KG1 (cell line): Measurements from ENCODE around the gene INPP5J.
"Not testable (repeated sequence)": the region's sequence is repeated elsewhere in the genome, so short reads cannot be mapped to it uniquely, and the experiment has no call there.

ENCODE experiments used
- DNase-seq: peaks from one replicate; lab custom pipeline; 2025; lab: John Stamatoyannopoulos, UW

Gene INPP5J, protein sequence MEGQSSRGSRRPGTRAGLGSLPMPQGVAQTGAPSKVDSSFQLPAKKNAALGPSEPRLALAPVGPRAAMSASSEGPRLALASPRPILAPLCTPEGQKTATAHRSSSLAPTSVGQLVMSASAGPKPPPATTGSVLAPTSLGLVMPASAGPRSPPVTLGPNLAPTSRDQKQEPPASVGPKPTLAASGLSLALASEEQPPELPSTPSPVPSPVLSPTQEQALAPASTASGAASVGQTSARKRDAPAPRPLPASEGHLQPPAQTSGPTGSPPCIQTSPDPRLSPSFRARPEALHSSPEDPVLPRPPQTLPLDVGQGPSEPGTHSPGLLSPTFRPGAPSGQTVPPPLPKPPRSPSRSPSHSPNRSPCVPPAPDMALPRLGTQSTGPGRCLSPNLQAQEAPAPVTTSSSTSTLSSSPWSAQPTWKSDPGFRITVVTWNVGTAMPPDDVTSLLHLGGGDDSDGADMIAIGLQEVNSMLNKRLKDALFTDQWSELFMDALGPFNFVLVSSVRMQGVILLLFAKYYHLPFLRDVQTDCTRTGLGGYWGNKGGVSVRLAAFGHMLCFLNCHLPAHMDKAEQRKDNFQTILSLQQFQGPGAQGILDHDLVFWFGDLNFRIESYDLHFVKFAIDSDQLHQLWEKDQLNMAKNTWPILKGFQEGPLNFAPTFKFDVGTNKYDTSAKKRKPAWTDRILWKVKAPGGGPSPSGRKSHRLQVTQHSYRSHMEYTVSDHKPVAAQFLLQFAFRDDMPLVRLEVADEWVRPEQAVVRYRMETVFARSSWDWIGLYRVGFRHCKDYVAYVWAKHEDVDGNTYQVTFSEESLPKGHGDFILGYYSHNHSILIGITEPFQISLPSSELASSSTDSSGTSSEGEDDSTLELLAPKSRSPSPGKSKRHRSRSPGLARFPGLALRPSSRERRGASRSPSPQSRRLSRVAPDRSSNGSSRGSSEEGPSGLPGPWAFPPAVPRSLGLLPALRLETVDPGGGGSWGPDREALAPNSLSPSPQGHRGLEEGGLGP

DNA sequence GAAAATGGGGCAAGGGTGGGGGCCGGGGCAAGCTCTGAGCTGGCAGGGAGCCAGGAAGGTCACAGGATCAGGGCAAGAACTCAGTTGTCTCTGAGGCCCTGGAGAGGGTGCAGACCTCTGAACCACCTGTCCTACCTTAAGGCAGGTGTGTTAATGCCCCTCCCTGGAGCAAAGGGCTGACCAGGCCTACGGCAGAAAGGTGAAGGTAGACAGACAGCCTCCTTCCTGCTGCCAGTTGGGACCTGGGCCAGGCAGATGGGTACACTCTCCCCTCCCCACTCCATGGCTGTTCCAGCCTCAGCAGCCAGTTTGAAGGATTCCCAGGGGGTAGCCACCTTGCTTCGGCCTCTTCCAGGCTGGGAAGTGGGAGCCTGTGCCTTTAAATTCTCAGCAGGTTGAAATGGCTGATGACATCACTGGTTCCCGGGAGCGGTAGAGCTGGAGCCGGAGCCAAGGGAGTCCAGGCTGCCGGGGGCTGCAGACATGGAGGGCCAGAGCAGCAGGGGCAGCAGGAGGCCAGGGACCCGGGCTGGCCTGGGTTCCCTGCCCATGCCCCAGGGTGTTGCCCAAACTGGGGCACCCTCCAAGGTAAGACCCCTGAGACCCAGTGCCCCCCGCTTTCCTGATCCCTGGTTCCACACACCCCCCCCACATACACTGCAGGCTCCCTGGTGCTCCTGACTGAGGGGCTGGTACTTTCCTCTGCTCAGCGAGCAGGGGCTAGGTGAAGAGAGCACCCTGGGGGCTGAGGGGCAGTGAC lies at the start of gene INPP5J:
TSS of gene INPP5J (plus strand) at position 435 of the 760 bp plus-strand sequence. CDS start at position 484, 49 bp downstream.
- DNase-seq: no peak

DNA sequence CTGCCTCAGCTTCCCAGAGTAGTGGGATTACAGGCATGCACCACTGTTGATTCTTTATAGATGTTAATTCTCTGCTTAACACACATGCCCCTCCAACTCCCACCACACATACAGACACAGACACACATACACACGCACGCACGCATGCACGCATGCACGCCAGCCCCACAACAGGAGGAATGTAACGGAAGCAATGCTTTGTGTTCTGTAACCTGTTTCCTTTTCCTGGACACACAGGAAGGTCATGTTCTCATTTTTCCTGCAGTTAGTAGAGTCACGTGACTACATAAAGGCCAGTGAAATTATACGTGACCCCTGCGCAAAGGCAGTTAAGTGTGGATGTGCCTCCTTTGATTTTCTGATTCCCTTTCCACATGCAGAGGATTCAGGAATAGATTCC lies 49.6 kb upstream of the INPP5J start:
- DNase-seq: not testable (repeated sequence)

DNA sequence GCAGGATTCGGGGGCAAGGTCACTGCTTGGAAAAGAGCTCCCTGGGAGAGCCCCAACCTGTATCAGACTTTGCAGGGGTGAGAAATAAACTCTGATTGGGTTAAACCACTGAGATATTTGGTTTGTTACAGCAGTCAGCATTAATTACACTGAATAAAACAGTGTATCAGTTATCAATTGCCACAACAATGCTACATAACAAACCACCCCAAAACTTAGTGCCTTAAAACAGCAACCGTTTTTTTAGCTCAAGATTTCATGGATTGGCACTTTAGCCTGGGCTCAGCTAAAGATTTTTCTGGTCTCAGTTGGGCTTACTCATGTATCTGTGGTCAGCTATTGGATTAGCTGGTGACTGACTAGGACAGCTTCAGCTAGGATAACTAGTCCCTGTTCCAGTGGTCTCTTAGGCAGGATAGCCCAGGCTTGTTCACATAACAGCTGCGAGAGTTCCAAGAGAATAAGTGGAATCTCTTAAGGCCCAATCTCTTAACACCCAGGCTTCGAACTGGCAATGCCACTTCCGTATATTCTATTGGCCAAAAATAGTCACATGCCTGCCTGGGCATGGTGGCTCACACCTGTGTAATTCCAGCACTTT lies 49.1 kb upstream of the INPP5J start:
- not testable (repeated sequence) for DNase-seq

DNA sequence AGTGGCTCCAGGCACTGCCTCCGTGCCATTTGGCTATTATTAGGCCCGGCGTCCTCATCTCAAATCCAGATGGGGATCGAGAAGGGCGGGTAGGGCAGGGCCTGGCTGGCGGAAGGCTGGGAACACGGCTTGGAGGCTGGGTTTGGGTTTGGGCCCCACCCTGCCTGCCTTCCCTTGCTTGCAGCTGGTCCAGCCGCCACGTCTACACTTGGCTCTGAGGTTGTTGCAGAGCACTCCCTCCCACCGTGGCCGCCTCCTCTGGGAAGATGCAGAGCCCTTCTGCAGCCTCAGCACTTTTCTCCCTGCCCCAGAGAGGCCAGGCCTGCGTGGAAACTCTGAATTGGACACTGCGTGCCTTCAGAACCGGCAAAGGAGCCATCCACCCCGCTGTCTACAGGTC lies 46.8 kb upstream of the INPP5J start:
- DNase-seq: no peak

DNA sequence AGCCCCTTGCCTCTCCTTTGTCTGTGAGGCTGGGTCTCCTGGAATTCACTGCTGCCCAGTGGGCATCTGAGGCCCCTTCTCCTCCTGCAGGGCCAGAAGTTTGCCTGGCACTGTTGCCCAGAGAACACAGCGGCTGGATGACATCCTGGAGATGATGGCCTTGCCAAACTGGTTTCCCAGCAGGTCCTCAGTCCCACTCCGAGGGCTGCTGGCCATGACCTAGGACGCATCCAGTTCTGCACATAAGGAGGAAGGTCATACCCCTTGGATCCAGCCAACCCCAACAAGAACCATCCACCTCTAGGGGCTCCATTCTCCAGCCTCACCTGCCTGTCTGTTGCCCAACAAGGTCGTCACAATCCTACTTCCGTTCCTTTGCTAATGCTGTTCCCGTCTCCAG lies 45.1 kb upstream of the INPP5J start:
- no peak for DNase-seq

DNA sequence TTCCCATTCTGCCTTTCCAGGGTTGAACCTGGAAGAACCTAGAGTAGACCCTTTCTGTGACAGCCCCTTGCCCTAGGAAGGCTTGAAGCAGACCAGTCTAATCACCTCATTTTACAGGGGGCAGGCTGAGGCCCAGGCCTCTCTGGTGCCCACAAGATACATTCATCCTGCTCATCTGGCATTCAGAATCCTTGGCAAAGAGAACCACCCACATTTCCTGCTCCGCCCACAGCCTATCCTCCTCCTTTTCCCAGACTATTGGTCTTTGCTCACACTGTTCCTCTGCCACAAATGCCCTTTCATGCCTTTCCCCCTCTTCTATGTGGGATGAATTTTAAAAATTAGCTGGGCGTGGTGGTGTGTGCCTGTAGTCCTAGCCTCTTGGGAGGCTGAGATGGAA lies 44.4 kb upstream of the INPP5J start:
- DNase-seq: not testable (repeated sequence)

DNA sequence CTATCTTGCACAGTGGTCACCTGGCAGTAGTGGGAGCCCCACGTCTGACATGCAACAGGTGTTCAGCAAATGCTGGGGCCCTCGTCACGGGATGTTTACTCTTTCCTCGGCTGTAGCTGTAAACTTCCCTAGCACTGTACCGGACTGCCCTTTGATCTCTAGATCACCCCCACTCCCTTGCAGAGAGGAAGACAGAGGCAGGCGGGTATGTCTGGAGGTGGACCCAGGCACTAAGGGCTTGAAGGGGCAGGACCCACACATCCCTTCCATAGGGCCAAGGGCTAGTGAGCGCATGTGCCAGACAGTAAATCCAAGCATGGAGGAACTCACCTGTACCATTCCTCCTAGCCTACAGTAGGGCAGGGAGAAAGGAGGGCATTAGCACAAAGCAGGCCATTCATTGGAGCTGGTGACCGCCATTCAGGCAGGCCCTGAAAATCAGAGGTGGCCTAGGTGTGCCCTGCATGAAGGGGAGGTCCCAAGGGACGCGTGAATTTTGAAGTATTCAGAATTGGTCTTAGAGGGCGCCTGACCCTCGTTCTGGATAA lies 43.6 kb upstream of the INPP5J start:
- DNase-seq: no peak

DNA sequence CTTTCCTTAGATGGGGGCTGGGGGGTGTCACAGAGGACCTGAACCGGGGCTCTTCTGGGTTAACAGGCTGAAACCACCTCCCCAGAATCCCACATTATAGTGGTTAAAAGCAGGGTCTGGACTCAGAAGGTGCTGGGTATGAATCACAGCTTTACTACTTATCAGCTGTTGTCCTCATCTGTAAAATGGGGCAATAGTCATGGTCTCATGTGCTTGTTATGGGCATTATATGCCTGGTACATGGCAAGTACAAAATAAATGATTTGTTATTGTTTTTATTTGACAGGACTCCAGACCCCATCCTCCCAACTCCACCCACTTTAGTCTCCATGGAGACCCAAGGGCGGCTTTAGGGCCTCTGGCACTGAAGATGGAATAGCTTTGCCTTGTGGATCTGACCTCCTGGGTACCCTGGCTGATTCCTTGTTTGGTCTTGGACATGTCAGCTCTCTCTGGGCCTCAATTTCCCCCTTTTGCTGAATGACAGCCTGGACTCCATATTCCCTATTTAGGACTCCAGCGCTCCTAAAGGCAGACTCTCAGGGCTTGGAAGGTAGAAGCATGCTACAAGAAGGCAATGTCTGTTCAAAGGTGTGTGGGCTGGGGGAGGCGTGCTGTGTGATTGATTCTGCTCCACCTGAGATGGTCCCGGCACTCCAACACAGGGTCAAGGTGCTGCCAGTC lies 42.5 kb upstream of the INPP5J start:
- DNase-seq: no peak

DNA sequence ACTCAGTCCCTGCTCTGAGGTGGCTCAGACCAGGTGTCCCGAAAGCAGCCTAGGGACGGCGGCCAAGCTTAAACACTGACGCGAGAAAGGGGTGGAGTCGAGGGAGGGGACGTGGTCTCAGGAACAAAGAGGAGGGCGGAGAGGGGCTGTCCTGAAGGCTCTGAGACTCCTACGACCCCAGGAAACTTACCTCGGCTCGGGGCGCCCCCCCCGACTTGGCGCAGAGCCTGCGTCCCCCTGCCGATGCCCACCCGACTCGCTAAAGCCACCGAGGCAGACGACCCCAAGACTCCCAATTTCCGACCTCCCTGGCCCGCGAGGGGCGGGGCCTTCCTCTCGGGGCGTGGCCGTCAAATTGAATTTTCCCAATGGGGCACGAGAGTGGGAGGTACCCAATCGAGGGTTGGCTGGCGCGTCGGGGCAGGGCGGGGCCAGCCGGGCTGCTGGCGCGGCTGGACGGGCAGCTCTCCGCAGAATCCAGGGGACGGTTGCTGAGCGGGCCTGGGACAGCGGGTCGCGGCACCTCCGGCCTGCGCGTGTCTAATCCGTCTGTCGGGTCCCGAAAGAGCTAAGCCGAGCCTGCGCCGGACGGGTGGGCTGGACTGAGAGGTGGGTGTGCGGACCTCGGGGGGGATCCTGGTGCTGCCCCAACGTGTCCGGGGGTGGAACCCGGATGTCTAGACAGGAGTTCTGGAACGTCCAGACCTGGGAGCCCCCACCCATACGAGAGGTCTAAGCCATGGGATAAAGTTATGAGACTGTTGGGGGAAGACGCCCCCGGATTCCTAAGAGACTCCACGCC lies 41.7 kb upstream of the INPP5J start, which contains the start of gene SMTN:
TSS of gene SMTN (plus strand) at position 471 of the 802 bp plus-strand sequence. CDS start 1,941 bp downstream, outside the sequence.
- DNase-seq: peak; percentile 75

DNA sequence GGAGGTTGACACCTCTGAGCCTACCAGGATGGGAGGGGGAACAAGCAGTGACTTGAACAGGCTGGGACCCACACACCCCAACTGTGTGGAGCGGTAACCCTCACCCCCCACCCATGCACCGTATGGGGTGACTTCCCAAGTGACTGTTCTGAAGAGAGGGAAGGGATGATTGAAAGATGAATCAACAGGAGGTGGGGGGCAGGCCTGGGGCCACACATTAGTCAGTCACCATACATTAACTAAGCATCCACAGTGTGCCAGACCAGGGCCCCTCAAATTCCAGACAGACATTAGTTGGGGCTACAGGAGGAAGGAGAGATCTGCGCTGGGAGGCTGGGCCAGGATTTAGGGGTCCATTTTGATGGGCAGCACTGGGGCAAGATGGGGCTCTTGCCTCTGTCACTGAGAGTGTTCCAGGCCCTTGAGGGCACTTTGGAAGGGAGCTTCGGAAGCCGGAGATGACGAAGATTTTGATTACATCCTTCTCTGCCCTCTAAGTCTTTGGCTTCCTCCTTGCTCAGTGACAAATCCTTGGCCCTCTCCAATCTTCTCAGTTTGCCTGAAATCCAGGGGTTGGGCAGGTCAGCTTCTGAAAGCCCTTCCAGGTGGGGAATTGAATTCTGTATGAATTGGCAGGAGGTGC lies 40.7 kb upstream of the INPP5J start:
- no peak for DNase-seq

DNA sequence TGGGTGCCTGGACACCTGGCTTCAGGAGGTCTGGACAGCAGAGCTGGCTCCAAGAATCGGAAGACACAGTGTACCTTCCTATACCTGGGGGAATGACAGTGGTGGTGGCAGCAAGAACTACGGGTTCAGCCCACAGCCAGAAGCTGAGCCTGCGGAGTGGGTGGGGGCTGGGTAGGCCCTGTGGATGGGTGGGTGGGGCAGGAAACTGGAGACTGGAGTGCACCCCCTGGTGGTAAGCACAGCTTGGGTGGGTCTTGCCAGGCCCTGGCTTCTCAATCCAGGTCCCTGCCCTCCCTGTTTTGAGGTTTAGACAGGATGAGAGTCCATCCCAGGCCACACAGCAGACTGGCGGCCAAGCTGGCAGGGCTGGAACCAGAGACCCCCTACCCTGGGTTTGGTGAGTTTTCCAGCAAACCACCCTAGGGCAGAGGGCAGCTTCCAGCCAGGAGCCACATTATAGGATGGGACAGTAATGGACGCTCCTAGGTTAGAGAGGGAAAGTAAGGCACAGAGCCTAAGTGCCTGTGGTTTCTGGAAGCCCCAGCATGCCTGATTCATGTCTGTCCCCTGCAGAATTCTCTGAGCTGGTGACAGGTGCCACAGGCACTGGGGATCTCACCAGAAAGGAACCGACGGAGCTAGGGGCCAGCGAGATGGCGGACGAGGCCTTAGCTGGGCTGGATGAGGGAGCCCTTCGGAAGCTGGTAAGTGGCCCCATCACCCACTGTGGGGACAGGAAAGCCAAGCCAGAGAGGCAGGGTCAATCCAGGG lies 40.0 kb upstream of the INPP5J start:
- DNase-seq: no peak

DNA sequence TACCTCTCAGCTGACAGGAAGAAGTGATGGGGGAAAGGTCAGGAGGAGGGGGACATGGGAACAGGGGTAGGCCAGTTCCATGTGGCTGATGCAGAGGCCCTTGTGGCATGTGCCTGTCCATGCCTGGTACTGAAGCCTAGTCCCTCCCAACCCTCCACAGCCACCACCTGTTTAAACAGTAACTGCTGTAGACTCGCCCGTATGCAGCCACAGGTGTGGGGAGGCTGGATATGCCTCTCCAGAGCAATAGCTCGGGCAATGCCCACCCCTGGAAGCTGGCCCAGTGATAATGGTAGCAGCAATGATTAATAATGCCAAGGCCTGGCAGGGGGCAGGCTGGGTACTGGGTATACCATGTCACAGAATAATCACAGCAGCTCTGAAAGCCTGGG lies 39.4 kb upstream of the INPP5J start:
- DNase-seq: no peak

DNA sequence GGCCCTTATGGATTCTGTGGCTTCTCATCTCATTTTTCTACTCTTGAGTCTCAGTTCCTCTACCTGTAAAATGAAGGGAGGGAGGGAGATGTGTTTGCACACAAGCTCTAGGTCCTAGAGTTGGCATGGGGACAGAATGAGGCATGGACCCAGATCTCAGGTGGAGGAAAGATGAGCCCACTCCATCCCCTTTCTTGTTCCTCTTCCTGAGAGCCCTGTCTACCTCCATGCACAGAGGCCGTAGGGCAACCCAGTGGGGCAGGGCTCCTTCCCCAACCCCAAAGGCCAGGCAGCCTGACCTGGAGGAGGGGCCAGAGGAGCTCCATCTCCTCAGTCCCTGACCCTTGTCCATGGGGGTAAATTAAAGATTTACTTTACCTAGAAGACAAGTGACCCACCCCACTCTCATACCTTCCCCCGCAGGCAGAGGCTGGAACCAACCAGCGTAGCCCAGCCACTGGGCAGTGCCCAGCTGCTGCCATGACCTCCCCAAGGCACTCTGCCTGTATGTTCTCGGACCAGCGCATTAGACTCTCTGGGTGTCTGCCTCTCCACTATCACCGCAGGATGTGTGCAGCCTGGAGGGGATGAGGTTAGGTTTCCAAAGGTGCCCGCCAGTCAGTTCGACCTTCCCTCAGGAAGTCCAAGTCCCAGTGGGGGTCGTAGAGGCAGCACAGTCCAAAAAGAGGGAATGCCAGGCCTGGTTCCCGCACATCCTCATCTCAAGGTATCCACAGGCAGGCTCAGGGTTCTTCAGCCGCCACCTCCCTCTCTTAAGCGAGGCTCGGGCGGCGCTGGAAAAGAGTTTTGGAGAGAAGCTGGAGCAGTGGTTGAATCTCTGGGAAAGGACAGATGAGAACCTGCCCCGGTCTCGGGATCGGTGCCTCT lies 38.6 kb upstream of the INPP5J start:
- peak; percentile 61 for DNase-seq

DNA sequence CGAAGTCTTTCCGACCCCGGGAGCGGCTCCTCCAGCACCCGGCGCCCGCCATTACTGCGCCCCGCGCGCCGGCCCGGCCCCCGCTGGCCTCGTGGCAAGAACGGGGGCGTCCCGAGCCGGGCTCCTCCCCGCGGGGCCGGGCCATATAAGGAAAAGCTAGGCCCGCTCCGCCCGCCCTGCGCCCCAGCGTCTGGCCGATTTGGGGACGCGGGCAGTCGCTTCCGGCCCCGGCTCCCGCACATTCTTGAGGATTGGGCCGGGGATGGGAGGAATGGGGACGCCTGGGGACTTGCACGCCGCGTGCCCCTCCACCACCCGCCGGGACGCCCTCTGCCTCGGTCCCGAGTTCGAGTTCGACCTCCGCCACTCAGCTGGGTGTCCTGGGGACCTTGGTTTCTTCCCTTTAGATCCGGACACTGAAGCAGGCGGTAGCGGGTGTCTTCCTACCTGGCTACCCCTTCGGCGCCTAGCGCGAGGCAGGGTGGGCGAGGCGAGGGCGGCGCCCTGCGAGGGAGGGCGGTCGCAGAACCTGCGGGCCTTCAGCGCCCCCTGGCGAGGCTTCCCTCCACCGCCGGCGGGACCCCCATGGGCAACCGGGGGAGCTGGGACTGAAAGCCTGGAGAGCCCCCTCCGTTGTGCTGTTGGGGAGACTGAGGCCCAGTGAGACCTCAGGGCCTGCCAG lies 37.8 kb upstream of the INPP5J start:
- peak; percentile 73 for DNase-seq

DNA sequence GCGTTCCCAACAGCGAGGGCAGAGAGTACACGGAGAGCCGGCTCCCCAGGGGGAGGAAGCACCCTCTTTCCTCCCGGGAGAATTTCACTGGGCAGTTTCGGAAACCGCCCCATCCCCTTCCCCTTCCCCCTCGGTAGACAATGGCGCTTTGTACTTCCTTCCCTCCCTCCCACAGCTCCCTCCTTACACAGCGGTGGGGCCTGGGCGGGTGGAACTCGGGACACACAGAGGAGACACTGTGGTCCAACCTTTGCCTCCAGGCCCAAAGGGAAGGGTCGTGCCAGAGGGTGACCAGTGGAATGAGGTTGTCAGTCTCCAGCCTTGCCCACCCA lies 37.3 kb upstream of the INPP5J start:
- DNase-seq: no peak

DNA sequence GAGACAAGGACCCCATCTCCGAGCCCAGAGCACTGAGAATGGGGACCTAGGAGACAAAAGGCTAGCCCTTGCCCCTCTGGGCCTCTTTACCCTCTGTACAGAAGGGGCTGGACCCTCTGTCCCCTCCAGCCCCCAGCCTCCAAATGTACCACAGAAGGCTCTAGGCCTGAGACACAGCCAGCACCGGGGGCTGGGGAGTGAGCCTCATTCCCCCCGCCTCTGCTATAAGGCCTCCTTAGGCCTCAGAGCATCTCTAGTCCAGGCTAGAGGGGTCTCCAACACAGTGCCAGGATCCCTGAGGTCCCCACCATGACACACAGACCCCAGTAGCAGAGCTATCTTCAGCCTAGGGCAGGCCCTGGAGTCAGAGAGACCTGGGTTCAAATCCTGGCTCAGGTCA lies 36.8 kb upstream of the INPP5J start:
- no peak for DNase-seq
